ENCODE measurements around the gene MPP3.
"Not testable (repeated sequence)": the region's sequence is repeated elsewhere in the genome, so short reads cannot be mapped to it uniquely, and the experiment has no call there.

Gene MPP3

DNA sequence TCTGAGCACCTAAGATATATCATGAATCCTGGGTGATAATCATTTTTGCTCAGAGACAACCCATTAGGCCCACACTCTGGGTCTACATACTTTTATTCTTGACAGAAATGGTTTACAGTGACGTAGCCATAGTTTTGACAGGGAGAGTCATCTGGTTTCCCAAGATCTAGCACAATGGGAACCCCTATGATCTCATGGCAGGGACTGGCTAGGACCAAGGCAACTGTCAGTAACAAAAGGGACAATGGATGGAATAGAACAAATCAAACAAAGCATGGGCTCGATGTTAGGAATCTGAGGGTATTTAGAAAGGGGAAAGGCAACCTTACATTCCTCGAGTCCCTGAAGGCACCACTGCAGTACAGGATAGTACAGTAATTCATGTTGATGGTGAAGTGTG, 32.2 kb downstream of the MPP3 start:
- DNase-seq = no peak

- no peak for DNase-seq
These were observed 33.9 kb downstream of the MPP3 start for GRCh38 chr17:43799047-43799446.

DNA sequence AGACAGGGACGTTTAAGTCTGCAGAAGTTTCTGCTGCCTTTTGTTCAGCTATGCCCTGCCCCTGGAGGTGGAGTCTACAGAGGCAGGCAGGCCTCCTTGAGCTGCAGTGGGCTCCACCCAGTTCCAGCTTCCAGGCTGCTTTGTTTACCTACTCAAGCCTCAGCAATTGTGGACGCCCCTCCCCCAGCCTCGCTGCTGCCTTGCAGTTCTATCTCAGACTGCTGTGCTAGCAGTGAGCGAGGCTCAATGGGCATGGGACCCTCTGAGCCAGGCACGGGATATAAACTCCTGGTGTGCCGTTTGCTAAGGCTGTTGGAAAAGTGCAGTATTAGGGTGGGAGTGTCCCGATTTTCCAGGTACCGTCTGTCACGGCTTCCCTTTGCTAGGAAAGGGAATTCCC, 34.9 kb downstream of the MPP3 start:
- not testable (repeated sequence) for DNase-seq

GRCh38 chr17:43792668-43793067, 40.3 kb downstream of the MPP3 start:
- DNase-seq = not testable (repeated sequence)

- DNase-seq = no peak
These were observed 41.4 kb downstream of the MPP3 start for GRCh38 chr17:43791589-43791988.

DNA sequence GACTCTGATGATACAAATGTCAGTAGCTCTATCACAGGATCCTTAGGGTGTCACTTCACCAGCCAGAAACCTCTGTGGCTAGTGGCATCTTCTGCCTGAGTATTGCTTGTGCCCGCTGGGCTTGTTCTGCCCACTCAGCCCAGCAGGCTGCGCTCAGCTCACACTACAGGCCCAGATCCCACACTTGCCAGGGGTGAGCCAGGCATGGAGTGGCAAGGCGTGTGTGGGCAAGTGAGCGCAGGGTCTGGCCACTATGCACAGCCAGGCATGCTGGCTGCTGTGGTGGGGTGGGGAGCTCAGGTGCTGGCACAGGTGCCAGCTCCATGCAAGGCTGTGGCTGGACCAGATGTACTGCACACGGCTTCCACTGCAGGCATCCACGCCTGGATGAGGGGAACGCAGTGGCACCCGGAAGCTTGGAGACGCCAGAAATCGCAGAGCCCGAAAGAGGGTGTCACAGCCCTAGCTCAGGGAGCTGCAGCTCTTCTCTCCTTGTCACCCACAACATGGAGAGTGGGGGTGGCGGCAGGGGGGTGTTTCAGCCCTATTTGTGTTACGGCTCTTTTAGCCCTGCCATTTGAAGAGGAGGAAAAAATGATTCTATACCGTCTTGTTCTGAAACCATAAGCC, 42.5 kb downstream of the MPP3 start:
- no peak for DNase-seq

DNA sequence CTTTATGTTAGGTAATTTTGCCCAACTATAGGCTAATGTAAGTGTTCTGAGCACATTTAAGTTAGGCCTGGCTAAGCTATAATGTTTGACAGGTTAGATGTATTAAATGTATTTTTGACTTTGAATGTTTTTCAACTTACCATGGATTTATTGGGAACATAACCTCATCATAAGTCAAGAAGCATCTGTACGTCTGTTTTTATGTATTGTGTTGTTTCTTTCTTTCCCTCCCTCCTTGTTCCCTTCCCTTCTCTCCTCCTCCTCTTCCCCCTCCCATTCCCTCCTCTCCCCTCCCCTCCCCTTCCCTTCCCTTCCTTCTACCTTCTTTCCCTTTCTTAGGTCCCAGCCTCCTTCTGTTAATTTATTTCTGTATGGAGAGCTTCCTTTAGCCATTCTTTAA, 43.5 kb downstream of the MPP3 start:
- DNase-seq = no peak

DNA sequence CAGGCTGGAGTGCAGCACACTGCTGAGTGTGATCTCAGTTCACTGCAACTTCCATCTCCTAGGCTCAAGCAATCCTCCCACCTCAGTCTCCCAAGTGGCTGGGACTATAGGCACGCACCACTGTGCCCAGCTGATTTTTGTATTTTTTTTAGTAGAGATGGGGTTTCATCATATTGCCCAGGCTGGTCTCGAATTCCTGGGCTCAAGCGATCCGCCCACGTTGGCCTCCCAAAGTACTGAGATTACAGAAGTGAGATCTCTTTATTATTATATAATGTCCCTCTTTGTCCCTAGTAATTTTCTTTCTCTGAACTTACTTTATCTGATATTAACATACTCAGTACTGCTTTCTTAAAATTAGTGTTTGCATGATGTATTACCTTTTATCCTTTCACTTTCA, 44.4 kb downstream of the MPP3 start:
- no peak for DNase-seq

GRCh38 chr17:43787728-43788127, 45.2 kb downstream of the MPP3 start:
- DNase-seq = no peak

DNA sequence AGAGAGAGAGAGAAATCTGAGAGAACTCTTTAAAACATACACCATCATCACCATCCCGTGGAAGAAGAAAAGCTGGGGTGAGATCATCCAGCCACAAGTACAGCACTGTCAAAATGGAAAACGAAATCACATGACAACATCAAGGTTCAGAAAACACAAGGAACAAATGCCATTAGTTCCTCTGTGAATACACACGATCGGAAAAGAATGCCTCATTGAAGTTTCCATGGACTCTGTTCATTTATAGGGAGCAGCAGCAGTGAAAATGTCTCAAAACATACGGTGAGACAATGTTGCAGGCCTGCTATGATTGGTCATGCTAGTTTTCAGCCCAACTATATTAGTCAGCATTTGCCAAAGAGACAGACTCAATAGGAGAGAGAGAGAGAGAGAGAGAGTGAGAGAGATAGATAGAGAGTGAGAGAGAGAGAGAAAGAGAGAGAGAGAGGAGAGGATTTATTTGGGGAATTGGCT, 48.3 kb downstream of the MPP3 start:
- no peak for DNase-seq

DNA sequence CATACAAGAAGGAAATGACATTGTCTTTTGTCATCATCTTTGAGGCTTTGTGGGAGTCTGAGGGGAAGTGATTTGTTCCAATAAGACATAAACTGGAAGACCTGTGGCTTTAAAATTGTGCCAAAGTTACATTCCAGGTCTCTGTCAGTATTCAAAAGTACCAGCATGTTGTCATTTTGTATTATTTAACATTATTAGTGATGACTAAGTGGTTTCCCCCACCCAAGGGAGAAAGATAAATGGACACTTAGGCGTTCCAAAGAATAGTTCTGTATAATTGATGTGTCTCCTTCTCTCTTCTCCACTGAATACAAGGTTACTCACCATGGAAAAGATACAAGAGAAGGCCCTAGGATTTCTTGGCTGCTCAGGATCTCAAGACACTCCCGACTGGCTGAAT, 48.9 kb downstream of the MPP3 start:
- DNase-seq = no peak

DNA sequence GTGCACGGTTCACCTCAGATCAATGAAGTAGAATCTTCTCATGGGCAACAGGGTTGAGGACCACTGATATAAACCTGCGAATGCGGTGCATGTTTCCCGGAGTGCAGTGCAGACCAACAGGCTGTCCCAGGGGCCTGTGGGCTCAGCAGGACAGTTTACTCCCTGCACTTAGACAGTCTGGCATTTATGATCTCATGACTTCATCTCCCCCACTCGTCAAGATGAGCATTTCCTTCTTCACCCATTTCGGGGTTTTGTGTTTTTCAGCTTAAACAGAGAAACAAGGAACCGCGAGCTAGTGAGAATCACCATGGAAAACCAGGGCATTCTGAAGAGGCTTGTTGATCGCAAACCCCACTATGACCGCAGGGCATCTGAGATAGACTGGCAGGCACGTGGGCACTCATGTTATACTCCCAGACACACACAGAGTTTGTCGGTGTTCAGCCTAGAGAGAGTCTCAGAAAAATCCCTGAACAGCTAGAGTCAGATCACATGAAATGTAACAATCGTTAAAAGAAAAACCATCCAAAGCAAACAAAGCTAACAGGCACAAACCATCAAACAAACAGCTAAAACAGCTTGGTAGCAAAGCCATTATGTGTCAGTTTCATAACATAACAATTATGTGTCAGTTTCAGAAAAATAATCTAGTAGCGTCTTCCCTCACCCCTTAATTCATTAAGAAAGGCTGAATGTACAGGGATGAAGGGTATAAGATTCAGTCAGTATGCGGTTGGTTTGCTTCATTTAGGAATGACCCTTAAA, 49.8 kb downstream of the MPP3 start:
- no peak for DNase-seq

DNA sequence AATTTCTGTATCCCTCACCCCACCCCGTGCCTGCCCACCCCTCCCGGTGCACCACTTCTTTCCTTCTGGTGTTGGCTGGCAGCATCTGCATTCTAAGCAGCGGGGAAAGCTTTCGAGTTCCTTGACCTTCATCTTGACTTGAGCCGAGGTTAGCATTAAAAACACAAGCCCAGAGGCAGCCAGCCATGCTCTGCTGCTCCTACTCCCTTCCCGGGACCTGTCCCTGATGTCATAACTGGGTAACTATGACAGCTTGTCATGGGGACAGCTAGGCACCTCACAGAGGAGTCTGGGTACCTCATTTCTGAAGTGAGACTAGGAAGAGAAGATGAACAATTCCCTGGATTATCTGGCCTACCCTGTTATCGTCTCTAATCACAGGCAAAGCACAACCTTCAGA, 52.8 kb downstream of the MPP3 start, which contains the start of gene CFAP97D1:
Gene CFAP97D1, plus strand, starts transcription at position 301 of the 400 bp plus-strand sequence. Its CDS starts 28 bp downstream, at position 329.
- DNase-seq = no peak

- no peak for DNase-seq
These were observed 53.5 kb downstream of the MPP3 start for GRCh38 chr17:43779145-43780125.

GRCh38 chr17:43778337-43779144, 54.4 kb downstream of the MPP3 start, which contains the start of gene DUSP3:
Gene DUSP3, minus strand, starts transcription at chr17:43778977. Its CDS starts 53 bp downstream, at chr17:43778924.
- peak; percentile 82 for DNase-seq

DNA sequence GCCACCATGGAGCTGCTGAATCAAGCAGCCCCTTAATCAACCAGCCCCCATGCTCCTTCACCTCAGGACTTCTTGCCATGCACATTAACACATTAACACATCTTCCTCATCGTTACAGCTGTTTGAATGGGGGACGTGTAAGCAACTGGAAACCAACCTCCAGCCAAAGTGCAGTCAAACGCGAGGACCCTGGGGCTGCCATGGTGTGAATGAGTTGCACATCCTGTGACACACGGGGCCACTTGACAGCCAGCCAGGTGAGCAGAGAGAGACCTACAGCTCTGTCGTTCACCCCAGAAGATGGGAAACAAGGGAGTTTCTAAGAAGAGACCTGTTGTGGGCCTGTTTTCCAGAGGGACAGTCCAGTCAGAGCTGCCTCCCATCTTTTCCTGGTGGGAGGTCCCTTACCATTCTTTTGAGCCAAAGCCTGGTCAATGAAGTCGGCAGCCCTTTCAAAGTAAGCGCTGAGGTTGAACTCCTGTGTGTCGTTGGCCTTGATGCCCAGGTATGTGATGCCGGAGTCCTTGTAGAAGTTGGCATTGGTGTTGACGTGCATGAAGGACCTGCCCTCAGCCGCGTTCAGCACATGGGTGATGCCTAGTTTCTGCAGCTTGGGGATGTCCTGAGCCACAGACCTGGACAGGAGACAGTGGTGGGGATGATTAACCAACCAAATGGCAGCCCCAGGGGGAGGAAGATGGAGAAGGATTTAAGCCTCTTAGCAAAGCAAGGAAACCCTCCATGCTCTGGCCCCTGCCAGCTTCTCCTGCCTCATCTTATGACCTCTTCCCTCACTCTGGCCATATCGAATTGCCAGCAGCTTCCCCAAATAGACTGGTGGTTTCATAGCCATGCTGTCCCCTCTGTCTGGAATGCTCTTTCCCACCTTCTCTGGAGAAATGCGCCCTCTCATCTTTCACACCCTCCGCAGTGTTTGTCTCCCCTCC, 58.4 kb downstream of the MPP3 start:
- no peak for DNase-seq

DNA sequence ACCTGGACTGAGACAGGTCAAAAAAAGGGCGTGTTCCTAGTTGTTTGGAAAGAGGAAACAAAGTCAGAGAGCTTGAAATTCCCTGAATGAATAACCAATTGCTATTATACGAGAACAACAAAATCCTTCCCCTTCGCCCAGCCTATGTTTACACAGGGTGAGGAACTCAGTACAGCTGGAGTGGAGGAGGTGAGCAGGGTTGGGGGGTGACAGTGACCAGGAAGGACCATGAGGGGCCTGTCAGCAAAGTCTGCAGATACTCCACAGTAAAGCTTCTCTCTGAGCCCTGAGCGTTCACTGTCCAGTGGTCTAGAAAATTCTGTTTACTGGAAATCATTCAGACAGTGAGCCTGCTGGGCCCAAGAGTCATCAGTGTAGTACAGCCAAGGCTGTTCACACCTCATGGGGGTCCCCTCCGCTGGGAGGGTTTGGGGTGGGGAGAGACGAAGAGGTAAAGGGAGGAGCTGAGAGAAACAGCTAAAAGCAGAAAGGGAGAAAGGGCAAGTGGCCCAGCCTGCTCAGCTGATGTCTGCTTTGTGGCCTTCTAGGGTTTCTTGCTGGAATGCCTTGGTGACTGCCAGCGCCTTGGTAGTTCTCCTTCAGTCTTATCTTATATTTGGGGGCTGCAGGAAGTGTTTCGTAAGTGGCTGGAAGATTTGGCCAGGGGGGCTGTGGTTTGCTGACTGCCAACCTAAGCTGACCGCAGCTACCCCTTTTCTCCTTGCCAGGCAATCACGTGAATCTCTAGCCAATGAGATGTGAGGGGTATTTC, 59.9 kb downstream of the MPP3 start:
- no peak for DNase-seq

DNA sequence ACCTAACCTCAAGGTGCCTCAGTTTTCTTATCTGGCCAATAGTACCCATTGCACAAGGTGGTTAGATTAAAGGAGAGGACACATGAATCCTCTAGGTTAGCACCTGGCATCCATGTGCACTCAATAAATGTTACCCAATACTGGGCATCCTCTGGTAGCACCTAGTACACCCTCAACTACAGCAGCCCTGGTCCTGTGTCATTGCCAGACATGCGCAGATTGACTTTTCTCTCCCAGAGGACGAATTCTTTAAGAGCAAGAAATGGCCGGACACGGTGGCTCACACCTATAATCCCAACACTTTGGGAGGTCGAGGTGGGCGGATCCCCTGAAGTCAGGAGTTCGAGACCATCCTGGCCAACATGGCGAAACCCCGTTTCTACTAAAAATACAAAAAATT, 61.5 kb downstream of the MPP3 start:
- DNase-seq = no peak

GRCh38 chr17:43770957-43771356, 62.0 kb downstream of the MPP3 start:
- no peak for DNase-seq

DNA sequence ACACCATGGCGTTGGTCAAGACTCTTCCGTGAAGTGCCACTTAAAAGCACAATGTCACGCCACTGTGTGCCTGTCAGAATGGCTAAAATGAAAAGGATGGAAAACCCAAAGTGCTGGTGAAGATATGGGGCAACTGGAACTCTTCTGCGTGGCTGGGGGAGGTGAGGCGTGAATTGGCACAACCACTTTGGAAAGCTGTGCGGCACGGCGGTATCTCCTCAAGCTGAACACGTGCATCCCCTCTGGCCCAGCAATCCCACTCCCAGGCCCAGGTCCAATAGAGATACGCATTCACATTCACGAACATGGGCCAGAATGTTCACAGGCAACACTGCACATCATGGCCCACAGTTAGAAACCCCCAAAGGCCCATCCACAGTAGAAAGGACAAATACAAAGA, 63.1 kb downstream of the MPP3 start:
- no peak for DNase-seq

Measured in activated T-cell treated with anti-CD3 and anti-CD28 coated beads, Interleukin-2, amount 50 U/mL, for 1 hour (primary cell).